Tibial artery (tissue), 4 donors: ENCODE data around the gene CFAP299.

Source experiments
- DNase-seq, 2 donors: peaks; one replicate each; pipeline ENCODE4 v3.0.0-alpha.2; 2019
- H3K27ac ChIP-seq, 2 donors: fragments of 200-600 bp; sonication (generic) in 1 of 2; 1 replicate in 1 of 2; 2 replicates in 1 of 2; pipeline ENCODE4 v1.5.1; 2018 to 2019; ENCODE audit warnings: mild to moderate bottlenecking in 1 of 2
- H3K27me3 ChIP-seq, 2 donors: fragments of 200-600 bp; sonication (generic) in 1 of 2; one replicate each; pipeline versions ENCODE4 v1.5.1 to v1.6.0; 2016 to 2019
- H3K36me3 ChIP-seq, 3 donors: fragments of 200-600 bp; sonication (generic) in 2 of 3; one replicate each; pipeline ENCODE4 v1.5.1; 2016 to 2019; ENCODE audit warnings: mild to moderate bottlenecking in 2 of 3
- H3K4me1 ChIP-seq, 4 donors: fragments of 200-600 bp; sonication (generic) in 2 of 4; 1 replicate in 3 of 4; 2 replicates in 1 of 4; pipeline ENCODE4 v1.5.1; 2016 to 2019
- H3K4me3 ChIP-seq, 2 donors: fragments of 200-600 bp; sonication (generic) in 1 of 2; 1 replicate in 1 of 2; 2 replicates in 1 of 2; pipeline ENCODE4 v1.5.1; 2018 to 2019; ENCODE audit warnings: mild to moderate bottlenecking in 2 of 2
- H3K9me3 ChIP-seq, 3 donors: fragments of 200-600 bp; sonication (generic) in 1 of 3; one replicate each; pipeline ENCODE4 v1.5.1; 2016 to 2019
- intact Hi-C: fragments of 100-400 bp; cut with DNase I; formaldehyde crosslinking; loops from one replicate; pipeline ENCODE4 v1.15.0; 2023; ENCODE audit warnings: low total_unique reads
- TF ChIP-seq, protein P1 (sequence below), 2 experiments: fragments of 200-600 bp in 1 of 2; fragments of 450-650 bp in 1 of 2; IDR thresholded peaks; one replicate each; pipeline ENCODE4 v1.5.1; 2017 to 2019; ENCODE audit warnings: antibody characterized with exemption in 2 of 2, mild to moderate bottlenecking in 1 of 2, moderate library complexity in 1 of 2

Gene CFAP299

GRCh38 chr4:80999943-81000342 lies 664.4 kb downstream of the CFAP299 start:
- no peaks in the 10 kb centered on the region for H3K36me3 ChIP-seq
- no peaks in the 10 kb centered on the region for H3K27me3 ChIP-seq
- no peaks in the 10 kb centered on the region for H3K4me1 ChIP-seq
- no peak for DNase-seq
- H3K9me3 ChIP-seq = no peaks in the 10 kb centered on the region
- H3K4me3 ChIP-seq = no peak overlapping the region
- H3K27ac ChIP-seq = no peak overlapping the region
- TF ChIP-seq, protein P1, sequence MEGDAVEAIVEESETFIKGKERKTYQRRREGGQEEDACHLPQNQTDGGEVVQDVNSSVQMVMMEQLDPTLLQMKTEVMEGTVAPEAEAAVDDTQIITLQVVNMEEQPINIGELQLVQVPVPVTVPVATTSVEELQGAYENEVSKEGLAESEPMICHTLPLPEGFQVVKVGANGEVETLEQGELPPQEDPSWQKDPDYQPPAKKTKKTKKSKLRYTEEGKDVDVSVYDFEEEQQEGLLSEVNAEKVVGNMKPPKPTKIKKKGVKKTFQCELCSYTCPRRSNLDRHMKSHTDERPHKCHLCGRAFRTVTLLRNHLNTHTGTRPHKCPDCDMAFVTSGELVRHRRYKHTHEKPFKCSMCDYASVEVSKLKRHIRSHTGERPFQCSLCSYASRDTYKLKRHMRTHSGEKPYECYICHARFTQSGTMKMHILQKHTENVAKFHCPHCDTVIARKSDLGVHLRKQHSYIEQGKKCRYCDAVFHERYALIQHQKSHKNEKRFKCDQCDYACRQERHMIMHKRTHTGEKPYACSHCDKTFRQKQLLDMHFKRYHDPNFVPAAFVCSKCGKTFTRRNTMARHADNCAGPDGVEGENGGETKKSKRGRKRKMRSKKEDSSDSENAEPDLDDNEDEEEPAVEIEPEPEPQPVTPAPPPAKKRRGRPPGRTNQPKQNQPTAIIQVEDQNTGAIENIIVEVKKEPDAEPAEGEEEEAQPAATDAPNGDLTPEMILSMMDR (IDR thresholded peaks at IDR 0.05) = no peak
- intact Hi-C loops = no loop called here

DNA sequence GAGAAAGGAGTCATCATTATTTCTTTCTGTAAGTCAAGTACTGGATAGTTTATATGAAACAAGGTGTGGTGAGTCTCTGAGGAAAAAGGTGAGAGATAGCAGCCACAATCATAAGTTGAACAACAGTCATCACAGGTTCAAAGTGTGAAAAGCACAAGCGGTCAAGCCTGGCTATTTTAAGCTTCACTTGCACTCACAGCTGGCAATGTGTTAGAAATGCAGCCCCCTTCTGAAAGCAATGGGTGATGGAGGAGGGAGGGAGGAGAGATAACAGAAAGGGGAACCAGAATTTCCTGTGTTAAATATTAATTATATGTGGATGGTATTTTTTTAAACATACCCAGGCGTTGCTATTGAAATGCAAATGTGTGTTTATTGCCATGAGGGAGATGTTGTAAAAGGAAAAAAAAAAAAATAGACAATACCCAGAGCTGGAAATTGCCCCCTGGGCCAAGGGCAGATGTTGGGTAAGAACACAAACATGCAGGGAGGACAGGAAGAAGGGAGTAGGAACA lies 668.1 kb downstream of the CFAP299 start:
- H3K27ac ChIP-seq = no peak overlapping the region
- TF ChIP-seq, protein P1 (IDR thresholded peaks at IDR 0.05) = no peak

GRCh38 chr4:81007417-81007816 lies 671.9 kb downstream of the CFAP299 start:
- Histone ChIP-seq H3K27ac (no peak overlapping the region), H3K9me3 (no peaks in the 10 kb centered on the region), H3K36me3 (no peaks in the 10 kb centered on the region), H3K4me3 (no peak overlapping the region), H3K4me1 (no peaks in the 10 kb centered on the region), H3K27me3 (no peaks in the 10 kb centered on the region)
- intact Hi-C loops = no loop called here
- TF ChIP-seq, protein P1 (IDR thresholded peaks at IDR 0.05) = no peak
- DNase-seq = no peak

More for the DNA sequence above, 668.1 kb downstream of the CFAP299 start:
- H3K4me1 ChIP-seq = no peaks in the 10 kb centered on the region
- no peak overlapping the region for H3K4me3 ChIP-seq
- no peaks in the 10 kb centered on the region for H3K9me3 ChIP-seq
- DNase-seq = no peak
- intact Hi-C loops = no loop called here
- no peaks in the 10 kb centered on the region for H3K36me3 ChIP-seq
- H3K27me3 ChIP-seq = no peaks in the 10 kb centered on the region
